ENCODE results near the gene ZNF74.
"Not testable (repeated sequence)": the region's sequence is repeated elsewhere in the genome, so short reads cannot be mapped to it uniquely, and the experiment has no call there.

Gene ZNF74

DNA sequence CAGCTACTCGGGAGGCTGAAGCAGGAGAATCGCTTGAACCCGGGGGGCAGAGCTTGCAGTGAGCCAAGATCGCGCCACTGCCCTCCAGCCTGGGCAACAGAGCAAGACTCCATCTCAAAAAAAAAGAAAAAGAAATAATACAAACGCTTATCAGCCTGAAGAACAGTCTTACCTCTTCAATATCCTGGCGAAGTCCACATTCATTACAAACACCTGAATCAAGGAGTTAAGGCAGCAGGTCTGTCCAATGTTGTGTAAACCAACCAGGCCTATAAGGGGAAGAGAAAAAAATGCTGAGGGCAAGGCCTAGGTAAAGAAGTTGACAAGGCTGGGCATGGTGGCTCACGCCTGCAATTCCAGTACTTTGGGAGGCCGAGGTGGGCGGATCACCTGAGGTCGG lies 17.0 kb upstream of the ZNF74 start:
- DNase-seq, result not testable (repeated sequence)

DNA sequence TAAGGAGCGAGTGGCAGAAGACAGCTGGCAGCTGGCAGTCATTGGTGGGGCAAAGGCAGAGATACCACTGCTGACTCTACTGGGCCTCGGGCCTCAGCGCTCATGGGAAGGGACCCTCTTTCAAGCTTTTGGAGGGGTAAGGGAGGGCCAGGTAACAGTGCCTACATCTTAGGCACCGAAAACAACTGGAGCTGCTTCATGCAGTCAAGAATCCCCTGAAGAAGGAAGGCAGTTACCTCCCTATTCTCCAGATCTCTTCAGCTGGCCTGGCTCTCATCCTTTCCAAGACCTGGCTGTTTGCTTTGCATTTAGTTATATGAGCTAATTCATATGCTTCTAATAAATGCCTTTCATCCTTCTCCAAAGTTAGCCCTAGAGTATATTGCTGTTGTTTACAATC lies 15.8 kb upstream of the ZNF74 start:
- no peak for DNase-seq

DNA sequence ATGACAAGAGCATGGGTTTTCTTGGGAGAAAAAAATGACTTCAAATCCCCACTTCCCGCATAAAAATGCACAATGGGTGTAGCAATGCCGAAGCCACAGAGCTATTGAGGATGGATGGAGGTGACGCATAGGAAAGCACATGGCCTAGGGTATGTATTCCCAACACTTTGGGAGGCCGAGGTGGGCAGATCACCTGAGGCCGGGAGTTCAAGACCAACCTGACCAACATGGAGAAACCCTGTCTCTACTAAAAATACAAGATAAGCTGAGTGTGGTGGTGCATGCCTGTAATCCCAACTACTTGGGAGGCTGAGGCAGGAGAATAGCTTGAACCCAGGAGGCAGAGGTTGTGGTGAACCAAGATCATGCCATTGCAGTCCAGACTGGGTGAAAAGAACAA lies 15.3 kb upstream of the ZNF74 start:
- not testable (repeated sequence) for DNase-seq

DNA sequence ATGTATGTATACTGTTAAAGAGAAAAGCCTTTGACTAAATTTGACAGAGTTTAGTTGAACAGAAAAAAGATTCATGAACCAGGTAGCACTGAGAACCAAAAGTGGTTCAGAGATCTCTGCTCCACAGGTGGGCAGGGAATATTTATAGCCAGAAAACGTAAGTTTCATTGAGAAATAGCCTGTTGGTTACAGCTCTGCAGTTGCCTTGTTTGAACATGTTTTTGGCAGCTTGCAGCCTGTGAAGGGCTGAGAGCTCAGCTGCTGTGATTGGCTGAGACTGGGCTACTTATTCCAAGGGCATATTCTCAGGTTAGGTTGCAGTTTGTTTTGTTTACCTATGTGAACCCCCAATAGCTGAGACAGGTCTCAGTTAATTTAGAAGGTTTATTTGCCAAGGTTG lies 13.5 kb upstream of the ZNF74 start:
- DNase-seq, result no peak

DNA sequence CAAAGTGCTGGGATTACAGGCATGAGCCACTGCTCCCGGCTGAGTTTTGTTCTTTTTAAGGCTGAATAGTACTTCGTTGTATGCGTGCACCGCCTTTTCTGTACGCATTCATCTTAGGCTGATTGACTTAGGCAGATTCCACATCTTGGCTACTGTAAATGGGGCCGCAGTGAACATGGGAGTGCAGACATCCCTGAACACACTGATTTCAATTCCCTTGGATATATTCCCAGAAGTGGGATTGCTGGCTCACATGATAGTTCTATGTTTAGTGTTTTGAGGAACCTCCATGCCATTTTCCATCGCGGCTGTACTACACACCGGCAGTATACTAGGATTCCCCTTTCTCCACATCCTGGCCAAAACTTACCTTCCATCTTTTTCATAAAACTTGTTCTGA lies 10.4 kb upstream of the ZNF74 start:
- DNase-seq, result no peak

DNA sequence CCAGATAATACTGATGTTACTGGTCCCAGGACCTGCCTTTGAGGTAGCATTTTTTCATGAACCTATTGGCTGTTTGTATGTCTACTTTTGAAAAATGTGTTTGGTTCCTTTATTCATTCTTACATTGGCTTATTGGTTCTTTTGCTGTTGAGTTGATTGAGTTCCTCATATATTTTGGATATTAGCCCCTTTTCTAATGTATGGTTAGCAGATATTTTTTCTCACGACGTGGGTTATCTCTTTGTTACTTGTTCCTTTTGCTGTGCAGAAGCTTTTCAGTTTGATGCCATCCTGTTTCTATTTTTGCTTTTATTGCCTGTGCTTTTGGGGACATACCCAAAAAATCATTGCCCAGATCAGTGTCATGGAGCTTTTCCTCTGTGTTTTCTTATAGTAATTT lies 9.8 kb upstream of the ZNF74 start:
- no peak for DNase-seq

DNA sequence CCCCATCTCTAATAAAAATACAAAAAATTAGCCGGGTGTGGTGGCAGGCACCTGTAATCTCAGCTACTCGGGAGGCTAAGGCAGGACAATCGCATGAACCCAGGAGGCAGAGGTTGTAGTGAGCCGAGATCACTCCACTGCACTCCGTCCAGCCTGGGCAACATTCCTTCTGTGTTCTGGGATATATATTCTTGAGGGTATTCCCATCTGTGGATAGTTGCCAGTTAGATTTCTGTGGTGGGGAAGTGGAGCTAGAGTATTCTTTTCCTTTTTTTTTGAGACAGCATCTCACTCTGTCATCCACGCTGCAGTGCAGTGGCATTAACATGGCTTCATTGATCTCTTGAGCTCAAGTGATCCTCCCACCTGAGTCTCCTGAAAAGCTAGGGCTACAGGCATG lies 9.1 kb upstream of the ZNF74 start:
- DNase-seq, result no peak

DNA sequence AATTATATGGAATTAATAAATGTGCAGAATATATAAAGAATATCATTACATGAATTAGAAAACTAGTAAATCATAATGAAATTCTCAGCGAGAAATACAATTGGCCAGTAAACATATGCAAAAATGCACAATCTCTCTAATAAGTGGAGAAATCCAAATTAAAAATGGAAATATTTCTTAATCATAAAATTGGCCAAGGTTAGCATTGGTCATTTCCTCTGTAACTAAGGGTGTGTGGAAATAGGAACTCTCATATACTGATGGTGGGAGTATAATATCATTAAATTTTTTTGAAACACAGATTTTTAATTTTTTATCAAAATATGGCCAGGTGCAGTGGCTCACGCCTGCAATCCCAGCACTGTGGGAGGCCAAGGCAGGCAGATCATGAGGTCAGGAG lies 7.6 kb upstream of the ZNF74 start:
- DNase-seq, result no peak

DNA sequence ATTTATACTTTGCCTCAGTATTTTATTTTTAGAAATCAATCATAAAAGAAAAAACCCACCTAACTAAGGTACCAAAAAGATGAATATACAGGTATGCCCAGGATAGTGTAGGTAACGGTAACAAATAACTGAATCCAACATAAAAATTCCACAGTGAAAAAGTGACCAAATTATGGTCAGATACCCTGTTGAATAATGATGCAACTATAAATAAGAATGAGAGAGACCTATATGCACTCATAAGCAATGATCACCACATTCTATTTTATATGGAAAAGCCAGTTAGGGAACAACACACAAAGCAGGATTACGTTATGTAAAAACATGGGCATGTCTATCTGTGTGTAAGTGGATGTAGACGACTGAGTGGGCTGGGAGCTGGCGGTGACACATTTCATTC lies 7.0 kb upstream of the ZNF74 start:
- no peak for DNase-seq

DNA sequence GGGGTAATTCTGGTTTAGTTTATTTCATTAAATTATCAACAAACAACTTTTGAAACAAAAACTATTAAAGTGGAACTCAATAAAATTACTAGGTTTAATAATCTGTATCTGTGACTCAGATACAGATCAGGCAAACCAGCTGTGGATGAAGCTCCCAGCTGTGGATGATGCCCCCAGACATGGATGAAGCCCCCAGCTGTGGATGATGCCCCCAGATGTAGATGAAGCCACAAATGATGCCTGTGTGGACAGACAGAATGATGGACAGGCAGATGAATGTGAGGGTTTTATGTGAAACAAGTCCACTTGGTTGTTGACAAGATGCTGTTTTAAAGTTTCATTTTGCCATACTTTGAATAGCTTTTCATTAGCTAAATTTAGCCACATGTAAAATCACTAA lies 5.8 kb upstream of the ZNF74 start:
- no peak for DNase-seq

DNA sequence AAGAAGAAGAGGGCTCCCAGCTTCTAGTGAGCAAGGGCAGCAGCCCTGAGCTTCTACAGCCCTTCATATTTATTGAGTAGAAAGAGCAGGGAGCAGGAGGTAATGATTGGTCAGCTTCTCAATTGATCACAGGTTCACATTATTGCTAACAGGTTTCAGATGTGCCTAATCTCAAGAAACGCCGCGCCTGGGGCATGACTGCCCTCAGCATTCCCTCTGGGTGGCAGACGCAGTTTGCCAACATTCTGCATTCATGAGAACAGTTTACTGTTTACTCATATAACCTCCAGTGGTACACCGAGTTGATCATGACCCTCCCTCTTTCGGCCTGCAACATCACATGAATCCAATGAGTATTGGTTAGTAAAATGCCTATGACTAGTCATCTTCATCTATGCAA lies 4.7 kb upstream of the ZNF74 start:
- DNase-seq, result no peak

DNA sequence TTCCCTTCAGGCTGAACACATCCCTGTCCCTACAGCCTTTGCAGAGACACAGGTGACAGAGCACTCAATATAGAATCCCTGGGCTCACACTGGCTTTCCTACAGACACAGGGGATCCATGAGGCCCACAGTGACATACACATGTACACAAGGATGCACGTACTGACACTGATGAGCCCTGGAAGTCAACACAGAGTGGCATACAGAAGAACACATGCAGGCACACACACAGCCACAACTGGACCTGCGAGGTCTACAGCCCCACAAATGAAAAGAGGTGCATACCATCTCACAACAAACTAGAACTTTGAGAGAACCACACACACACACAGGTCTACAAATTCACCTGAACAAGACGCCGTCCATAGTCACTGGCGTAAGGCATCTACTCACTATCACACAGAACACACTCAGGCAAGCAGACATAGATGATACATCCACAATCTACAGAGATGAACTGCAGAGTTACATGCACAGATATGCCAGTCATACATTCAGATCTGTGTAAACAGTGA lies 3.5 kb upstream of the ZNF74 start:
- DNase-seq, result no peak

DNA sequence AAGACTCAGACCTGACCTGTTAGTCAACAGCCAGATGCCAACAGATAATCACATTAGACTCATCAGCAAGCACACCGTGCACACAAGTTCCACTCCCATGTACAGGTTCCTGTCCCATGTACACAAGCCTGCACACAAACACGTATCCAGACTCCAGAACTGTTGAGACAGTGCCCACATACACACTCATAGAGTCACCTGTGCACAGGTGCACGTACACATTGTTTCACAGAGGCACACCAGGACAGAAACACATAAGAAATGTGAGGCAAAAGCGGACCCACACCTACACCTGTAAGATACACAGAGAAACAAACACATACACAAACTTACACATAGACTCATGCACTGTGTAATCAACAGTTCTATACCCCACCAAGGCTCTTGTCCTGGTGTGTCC lies 2.7 kb upstream of the ZNF74 start:
- DNase-seq, result no peak

DNA sequence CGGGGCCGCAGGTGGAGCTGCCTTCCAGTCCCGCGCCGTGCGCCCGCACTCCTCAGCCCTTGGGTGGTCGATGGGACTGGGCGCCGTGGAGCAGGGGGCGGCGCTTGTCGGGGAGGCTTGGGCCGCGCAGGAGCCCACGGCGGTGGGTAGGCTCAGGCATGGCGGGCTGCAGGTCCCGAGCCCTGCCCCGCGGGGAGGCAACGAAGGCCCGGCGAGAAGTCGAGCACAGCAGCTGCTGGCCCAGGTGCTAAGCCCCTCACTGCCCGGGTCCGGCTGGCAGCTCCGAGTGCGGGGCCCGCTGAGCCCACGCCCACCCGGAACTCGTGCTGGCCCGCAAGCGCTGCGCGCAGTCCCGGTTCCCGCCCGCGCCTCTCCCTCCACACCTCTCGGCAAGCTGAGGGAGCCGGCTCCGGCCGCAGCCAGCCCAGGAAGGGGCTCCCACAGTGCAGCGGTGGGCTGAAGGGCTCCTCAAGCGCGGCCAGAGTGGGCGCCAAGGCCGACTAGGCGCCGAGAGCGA lies 1.5 kb upstream of the ZNF74 start:
- not testable (repeated sequence) for DNase-seq

DNA sequence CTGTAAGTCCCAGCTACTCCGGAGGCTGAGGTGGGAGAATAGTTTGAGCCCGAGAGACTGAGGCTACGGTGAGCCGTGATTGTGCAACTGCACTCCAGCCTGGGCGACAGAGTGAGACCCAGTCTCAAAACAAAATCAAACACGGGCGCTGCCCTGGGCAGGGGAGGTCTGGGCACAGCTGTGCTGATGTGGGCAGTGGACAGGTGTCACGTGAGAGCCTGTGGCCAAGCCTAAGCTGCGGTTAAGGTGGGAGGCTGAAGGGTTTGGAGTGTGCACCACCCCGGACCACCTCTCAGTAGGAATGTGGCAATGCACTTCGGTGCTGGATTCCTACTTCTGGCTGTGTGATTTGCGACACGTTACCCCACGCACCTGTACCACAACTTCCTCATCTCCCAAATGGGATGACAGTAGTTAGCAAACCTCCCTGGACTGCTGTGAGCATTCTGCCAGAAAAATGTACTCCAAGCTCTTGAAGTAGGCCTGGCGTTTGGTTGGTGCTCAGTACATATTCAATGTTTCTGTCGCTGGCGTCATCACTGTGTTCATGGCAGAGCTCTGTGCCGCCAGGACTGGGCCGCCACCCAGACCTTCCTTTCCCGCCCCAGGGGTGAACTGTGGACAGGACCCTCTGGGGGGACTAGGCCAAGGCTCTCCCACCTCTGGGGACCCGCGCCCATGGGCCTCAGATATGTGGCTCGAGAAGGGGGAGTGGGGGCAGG lies 807 bp upstream of the ZNF74 start:
- no peak for DNase-seq

DNA sequence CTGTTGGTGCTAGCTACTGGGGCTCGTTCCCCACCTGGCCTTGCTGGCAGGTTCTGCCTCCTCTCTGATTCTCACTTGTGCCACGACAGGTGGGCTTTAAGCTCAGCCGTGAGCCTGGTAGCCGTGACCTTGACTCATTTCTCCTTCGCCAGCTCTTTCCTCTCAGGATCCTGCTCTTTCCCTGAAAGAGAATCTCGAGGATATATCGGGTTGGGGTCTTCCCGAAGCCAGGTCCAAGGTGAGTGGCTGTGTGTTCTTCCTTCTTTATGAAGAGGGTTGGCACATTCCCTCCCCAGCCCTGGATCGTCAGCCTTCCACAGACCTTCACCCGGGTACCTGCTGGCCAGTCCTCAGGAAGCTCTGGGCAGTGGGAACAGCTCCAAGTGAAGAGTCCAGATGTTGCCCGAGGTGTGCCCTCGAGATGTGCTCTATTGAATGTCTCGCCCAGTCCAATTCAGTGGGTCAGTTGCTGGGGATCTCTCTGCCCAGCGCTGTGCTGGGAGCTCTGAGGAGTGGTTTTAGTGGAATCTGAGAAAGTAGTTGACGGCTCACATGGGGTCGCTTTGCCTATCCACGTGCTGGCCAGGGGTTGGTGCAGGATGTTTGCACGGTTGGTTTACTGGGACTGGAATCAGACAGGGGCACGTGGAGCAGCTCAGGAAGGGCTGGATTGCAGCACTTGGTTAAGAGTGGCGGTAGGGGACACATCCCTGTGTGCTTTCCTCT lies 1.4 kb downstream of the ZNF74 start:
- DNase-seq, result no peak

DNA sequence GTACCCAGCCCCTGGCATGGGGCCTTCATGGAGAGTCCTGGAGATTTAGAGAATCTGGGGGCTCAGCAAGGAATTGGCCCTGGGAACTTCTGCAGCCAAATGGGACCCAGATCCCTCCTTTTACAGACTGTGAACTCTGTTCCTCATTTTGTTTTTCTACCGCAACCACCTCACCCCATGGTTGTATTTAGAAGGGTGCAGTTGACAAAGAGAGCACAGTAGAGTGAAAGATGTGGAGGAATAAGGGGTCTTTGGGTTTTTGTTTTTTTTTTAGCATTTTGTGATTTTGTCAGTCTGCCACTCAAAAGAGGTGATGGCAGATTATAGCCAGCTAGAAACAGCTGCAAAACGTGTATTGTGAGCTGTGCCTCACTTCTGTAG lies 1.9 kb downstream of the ZNF74 start:
- no peak for DNase-seq

DNA sequence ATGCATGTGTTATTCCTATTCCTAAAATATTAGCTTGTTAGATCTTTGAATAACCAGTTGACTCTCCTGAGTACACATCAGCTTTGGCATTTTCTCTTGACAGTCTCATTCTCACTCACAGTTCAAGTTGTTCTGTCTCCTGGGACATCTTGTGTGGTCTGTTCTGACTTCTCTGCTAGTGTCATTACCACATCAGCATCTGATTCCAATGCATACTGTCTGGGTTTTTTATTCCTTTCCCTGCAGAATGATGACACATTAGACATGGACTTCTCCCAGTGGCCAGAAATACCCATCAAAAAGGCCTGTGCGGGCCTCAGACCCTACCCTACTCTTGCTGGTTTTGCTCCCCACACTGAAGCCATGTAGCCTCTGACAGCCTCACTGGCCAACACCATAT lies 2.7 kb downstream of the ZNF74 start:
- DNase-seq, result no peak

DNA sequence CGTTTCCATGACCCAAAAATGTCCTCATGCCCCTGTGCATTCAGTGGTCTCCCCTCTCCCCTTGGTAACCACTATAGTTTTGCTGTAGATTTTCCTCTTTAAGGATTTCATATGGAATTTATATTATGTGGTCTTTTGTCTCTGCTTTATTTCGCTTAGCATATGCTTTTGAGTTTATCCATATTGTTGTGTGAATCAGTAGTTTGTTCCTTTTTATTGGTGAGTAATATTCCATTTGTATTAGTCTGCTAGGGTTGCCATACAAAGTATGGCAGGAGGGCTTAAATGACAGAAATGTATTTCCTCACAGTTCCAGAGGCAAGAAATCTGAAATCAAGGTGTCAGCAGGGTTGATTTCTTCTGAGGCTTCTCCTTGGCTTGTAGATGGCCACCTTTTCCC lies 3.5 kb downstream of the ZNF74 start:
- no peak for DNase-seq

DNA sequence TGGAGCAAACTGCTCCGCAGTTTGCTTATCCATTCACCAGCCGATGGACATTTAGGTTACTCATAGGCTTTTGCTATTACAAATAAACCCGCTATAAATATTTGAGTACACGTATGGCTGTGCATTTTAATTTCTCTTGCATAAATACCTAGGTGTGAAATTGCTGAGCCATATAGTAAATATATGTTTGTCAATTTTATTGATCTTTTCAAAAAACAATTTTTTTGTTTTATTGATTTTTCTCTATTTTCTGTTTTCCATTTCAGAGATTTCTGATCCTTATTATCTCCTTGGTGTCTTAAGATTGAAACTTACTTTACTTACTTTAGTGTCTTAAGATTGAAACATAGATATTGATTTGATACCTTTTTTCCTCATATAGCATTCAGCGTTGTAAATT lies 4.5 kb downstream of the ZNF74 start:
- DNase-seq, result no peak

DNA sequence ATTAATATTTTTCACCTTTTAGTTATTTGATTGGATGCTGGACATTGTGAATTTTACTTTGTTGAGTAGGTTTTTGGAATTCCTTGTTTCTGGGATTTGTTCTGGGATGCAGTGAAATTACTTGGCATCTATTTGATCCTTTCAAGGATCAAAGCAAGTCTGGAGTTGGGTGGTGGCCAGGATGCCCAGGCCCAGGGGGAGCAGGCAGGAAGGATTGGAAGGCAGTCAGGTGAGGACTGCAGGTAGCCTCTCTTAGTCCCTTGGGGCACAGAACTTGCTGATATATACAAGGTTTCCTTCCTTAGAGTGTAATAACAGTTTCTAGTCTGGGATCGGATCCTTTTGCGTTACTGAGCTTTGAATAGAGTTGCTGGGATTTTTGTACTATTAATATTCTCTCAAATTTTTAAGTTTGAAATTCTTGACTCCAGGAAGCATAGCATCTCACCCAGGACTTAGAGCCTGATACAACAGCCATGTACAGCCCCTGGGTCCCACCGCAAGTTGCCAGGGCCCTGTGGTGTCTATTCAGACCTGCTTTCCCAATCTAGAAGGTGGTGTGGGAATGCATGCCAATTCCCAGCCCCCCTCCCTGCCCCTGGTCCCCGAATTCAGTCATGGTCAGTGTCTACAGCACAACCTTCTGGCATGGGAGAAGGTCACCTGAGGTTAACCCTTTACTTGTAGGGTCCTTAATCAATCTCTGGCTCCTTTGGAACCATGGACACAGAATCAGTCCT lies 6.1 kb downstream of the ZNF74 start:
- no peak for DNase-seq

DNA sequence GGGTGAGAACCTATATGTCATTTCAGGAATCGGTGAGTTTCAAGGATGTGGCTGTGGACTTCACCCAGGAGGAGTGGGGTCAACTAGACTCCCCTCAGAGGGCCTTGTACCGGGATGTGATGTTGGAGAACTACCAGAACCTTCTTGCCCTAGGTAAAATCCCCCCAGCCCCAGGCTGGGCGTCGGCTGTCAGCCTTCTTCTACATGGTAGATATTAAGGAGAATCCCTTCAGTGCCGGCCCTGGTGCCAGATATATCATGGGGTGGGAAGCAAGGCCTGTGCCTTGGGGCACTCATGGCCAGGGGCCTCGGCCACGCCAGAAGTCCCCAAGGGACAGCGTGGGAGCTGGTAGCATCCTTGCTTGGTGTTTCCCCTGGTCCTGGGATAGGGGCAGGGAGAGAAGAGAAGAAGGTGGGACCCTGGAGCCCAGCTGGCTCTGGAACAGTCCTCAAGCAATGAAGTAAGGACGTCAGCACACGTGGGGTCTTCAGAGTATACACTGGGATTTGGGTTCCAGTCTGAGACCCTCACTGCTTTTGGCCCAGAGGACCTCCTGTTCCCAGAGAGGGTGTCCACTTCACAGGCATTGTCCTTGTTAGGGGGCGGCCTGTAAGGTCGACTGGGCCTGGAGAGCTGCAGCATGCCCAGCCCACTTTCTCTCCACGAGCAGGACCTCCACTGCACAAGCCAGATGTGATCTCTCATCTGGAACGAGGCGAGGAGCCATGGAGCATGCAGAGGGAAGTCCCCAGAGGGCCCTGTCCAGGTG lies 6.8 kb downstream of the ZNF74 start:
- no peak for DNase-seq
